Activated CD8-positive, alpha-beta memory T cell treated with anti-CD3 and anti-CD28 coated beads for 24 hours (primary cell): ENCODE measurements around the gene TEAD3.

Experiments
- DNase-seq: peaks from one replicate; pipeline ENCODE4 v3.0.0-alpha.2; 2020

Gene TEAD3

DNA sequence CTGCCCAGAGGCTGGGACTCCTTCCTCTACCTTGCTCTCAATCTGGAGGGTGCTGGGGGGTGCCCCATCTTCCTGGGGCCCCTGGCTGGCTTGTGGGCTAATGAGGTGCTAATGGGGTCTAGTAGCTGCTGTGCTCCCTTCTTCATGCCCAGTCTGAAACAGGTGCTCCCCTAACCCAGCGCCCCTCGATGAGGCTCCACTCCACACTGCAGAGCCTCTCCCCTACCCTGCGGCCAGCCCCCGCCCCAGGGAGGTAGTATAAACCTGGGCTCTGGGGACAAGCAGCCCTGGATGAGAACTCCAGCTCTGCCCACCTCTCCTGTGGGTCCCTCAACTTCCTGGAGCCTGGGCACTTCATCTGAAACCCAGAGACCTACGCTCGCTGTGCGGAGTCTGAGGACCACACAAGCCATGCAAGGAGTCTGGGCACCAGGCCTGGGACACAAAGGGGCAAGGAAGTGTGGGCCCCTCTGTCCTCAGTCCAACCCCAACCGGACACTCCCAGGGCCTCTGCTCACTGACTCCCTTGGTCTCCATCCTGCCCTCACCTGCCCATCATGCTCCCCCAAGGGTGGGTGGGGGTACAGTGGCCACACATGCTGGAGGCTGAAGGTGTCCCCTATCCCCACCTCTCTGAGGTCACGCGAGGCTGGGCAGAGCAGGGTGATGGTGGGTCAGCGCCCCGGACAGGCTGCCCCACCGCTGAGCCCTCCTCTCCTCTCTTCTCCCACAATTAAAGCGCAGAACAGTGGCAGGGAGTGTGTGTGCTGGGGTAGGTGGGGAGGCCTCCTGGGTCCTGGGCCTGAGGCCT, 22.5 kb downstream of the TEAD3 start:
- peak; percentile 74 for DNase-seq

DNA sequence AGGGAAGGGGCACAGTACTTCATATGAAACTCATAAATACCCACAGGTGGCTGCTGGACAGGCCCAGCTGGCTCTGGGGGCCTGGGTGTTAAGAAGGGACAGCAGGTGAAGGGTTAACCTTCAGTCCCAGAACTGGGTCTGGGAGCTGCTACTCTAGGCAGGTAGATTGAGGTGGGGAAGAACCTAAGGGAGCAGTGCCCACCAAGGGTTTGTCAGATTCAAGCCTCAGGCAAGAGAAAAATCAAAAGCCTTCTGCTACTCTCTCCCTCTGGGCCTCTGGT, 23.1 kb downstream of the TEAD3 start:
- DNase-seq, result no peak

DNA sequence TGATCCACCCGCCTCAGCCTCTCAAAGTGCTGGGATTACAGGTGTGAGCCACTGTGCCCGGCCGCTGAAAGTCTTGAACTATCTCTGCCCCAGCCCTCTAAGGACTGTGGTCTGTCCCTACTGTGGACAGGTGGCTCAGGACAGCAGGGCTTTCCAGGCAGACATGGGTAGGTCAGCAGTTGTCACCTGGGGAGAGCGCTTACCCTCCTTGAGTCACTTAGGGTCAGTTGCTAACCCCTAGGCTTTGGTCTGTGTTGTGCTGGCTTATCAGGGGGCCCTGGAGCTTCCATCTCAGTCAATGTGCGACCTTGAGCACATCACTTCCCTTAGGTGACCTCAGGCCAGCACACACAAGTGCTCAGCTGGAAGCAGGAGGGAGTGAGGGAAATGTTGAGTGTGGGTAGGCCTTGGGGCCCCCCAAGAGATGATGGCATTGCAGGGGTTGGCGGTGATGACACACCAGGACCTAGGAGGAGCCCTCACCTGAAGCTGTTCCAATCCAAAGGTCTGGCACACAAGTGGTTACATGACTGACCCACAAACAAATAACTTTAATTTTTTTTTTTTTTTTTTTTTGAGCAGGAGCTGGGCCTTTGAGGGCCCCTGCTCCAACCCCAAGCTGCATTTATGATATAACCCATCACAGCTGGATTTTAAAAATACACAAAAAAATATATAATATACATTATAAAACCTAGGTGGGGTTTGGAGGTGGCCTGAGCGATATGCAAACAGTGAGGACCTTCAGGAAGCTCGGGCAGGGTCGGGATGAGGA, 23.6 kb downstream of the TEAD3 start:
- peak; percentile 73 for DNase-seq

DNA sequence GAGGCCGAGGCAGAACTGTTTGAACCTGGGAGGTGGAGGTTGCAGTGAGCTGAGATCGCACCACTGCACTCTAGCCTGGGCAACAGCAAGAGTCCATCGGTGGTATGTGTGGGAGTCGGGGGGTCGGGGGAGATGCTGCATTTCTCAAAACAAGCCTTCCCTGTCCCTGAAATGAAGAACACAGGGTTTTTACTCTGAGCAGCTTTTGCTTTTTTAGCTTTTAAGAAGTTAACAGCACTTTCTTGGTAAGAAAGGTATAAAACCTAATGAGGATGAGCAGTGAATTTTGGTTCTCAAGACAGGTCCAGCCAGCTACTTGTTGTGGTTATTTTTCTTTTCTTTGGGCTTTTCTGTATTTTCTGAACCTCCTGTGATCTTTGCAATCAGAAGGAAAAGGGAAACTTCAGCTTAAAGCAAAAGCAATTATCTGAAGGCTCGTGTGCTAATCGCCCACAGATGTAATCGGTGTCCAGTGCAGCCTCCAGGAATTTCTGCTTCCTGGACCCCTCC, 25.0 kb downstream of the TEAD3 start:
- DNase-seq, result no peak

DNA sequence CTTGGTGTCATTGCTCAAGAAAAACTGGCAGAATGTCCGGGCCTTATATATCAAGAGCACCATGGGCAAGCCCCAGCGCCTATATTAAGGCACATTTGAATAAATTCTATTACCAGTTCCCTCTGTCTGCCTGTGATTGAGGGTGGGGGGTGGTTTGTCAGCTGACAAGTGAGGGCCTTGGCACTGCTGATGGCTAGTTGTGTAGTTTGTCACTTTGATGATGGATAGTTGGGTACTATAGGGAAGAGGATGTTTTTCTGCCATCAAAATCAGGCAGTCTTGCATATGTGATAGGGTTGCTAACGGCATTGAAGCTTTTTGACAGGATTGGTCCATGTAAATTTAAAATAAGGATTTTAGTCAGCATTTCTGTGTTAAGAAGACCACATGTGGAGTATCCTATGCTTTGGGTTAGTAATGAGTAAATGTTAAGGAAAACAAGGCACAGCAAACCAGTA, 26.2 kb downstream of the TEAD3 start:
- DNase-seq, result no peak

DNA sequence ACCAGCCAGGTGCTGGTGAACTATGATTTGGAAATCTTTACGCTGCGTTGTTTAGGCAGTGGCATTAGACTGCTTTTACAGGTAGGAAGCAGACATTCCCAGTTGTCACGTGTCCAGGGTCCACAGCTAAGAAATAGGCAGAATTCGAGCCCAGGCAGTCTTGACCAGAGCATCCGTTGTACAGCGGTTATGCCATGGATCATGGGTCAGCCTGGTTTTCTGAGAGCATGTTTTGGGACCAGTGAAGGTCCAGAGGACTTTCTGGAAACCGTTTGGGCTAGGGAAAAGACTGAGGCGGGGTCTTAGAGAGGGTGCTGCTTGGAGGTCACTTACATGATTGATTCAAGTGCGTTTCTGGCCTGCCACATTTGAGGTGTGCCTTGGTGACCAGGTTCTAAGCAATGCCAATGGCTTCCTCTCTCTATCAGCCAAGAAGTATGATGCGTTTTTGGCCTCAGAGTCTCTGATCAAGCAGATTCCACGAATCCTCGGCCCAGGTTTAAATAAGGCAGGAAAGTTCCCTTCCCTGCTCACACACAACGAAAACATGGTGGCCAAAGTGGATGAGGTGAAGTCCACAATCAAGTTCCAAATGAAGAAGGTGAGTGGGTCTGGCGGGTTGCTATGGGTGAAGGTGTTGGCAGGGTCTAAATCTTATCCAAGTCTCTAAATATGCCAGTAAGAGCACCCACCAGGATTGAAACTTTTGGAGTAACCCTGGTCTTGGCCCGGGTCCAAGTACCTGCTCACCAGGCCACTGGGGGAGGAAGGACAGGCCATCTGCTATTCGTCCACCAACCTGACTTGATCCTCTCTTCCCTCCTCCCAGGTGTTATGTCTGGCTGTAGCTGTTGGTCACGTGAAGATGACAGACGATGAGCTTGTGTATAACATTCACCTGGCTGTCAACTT, 26.9 kb downstream of the TEAD3 start:
- peak; percentile 75 for DNase-seq

DNA sequence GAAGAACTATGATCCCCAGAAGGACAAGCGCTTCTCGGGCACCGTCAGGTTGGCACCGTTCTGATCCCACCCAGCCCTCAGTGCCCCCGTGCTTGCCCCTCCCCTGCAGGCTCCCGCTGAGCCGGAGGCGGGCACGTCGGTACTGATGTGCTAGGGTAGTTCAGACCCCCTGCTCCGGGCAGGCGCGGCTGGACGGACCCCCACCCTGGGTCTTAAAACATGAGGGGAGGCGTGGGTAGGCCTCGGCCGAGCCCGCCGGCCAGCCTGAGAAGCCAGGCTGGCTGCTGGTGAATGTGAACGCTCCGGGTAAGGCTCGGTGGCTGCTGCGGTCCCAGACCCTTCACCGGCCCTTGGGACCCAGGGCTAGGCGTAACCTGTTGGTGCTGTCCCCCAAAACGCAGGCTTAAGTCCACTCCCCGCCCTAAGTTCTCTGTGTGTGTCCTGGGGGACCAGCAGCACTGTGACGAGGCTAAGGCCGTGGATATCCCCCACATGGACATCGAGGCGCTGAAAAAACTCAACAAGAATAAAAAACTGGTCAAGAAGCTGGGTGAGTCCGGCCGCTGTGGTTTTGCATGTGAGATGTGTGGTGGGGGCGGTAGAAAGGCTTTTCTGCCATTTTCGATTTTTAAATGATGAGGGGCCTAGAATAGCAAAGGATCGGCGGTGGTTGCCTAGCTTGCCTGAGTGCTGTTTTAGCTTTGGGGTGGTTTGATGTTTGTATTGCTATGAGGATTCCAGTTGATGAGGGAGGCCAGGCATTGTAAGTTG, 27.7 kb downstream of the TEAD3 start:
- no peak for DNase-seq

DNA sequence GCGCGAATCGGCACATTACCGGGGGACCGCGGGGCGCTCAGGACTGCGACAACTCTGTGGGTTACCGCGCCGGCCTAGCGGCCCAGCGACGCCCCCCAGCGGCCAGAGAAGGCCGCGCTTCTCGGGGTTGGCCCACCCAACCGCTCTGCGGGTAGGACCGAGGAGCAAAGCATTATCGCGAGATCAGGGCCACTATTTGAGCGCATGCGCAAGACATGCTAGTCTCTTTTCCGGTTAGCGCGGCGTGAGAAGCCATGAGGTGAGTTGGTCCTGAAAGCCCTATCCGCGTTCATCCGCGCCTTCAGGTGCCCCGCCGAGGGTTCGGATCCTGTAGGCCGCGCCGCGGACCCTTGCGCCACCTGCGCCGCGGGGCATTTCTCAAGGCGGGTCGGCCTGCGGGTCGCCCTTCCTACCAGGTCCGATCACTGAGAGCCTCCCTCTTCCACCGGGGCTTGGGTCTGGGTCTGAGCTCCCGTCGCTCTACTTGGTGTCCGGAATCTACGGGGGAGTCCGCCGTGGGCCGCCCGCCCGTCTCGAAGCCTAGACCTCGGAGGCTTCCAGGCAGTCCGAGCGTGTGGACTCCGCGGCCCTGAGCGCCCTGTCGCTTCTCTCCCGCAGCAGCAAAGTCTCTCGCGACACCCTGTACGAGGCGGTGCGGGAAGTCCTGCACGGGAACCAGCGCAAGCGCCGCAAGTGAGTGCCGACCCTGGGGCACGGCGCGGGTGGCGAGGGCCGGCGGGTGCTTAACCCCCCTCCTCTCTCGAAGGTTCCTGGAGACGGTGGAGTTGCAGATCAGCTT, 28.5 kb downstream of the TEAD3 start, which contains the start of gene RPL10A:
Gene RPL10A, plus strand, starts transcription at position 221 of the 799 bp plus-strand sequence. Its CDS starts 34 bp downstream, at position 255.
- peak; percentile 97 for DNase-seq

DNA sequence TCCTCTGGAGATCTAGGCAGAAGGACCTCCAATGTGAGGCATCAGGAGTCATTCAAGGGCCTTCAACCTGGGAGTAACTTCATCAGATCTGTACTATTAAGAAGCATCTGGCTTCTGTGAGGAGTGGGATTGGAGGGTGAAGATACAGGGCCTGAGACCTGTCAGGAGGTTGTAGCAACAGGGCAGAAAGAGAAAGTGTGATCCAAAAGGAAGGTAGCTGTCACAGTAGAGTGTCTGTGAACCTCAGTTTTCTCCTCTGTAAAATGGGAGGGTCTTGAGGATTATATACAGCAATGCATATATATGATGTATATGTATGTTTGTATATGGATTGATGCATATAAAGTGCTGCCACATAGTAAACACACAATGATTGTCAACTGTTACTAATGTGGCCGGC, 31.2 kb downstream of the TEAD3 start:
- no peak for DNase-seq

DNA sequence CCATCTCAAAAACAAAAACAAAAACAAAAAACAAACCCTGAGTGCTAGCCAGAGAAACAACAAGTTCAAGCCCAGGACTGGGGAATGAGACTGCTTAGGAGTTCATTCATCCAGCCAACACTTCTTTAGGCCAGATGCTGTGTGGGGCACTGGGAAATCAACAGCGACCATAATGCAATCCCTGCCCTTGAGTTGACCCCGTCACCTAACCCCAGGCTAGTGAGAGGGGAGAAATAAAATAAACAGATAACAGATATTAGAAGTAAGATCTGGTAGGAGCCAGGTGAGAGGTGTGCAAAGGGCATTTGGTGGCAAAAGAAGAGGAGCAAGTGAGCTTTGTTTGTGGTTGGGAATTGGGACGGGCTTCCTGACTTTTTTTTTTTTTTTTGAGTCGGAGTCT, 33.6 kb downstream of the TEAD3 start:
- no peak for DNase-seq

DNA sequence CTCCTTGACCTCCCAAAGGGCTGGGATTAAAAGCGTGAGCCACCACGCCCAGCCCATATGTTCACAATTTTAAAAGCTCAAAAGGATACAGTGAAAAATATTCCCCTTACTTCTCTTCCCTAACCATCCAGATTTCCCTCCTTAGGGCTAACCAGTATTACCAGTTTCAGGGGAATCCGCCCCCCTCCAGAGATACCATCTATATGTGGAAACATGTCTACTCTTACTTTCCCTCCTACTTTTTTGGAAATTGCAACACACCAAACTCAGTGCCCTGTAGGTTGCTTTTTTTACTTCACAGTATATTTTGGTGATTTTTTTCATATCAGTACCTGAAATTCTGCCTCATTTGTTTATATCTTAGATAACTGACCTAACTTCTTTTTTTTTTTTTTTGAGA, 35.6 kb downstream of the TEAD3 start:
- DNase-seq, result no peak

DNA sequence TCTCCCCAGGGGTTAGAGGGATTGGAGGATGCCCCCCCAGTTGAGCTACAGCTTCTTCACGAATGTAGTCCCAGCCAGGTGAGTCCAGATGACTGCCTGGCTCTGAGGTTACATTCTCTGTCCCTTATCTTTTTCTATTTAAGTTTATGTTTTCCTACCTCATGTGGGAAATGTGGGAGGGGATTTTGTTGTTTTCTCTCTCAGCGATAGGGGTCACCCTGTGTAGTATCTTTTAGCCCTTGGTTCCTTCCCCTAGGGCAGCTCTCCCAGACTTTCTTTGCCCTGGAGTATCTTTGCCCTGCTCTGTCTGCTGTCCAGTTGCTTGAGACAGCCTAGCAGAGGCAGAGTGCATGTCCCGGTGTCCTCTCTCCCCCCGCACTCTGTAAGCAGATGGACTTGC, 39.0 kb downstream of the TEAD3 start:
- no peak for DNase-seq

DNA sequence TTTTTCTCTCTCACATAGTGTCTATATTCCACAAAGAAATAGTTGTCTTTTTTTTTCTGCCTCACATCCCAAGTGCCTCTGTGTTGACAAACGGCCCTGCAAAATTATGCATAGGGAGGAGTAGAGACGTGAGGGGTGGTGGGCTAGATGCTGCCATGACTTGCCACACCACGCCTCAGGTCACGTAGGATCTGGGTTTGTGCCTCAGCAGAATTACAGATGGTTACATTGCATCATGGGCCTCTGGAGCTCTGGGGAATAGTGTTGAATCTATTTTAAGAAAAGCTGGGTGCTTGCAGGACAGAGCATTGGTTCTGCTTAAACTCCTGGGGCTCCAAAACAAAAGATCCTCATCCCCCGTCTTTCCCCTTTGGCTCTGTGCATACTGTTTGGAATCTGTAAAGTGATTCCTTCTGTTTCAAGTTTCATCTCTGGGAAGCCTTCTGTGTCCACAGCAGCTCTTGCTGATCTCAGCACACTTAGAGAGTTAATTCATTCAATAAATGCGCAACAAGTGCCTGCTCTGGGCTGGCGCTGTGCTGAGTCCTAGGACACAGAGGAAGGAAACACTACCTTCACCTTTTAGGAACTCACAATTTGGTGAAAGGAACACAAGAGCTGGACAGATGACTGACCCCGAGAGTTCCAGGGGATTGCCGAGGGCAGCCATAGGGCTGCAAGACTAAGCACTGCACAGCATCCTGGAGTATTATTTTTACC, 42.3 kb downstream of the TEAD3 start:
- DNase-seq, result no peak

DNA sequence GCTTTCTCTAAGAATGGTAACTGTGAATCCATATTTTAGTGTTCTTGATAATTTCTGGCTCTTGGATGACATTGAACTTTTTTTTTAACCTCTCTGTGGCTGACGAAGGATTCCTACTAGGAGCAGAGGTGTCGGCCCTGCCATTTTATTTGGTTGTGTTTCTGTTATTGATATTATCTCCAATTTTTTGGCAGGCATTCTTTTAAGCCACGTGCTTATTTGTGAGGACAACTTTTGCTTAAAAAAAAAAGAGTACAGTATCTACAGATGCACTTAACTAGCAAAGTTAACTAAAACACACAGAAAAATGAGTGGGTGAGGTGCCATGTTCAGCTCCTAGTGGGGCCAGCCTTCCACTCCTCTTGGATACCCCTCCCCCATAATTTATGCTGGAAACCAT, 43.6 kb downstream of the TEAD3 start:
- DNase-seq, result no peak

DNA sequence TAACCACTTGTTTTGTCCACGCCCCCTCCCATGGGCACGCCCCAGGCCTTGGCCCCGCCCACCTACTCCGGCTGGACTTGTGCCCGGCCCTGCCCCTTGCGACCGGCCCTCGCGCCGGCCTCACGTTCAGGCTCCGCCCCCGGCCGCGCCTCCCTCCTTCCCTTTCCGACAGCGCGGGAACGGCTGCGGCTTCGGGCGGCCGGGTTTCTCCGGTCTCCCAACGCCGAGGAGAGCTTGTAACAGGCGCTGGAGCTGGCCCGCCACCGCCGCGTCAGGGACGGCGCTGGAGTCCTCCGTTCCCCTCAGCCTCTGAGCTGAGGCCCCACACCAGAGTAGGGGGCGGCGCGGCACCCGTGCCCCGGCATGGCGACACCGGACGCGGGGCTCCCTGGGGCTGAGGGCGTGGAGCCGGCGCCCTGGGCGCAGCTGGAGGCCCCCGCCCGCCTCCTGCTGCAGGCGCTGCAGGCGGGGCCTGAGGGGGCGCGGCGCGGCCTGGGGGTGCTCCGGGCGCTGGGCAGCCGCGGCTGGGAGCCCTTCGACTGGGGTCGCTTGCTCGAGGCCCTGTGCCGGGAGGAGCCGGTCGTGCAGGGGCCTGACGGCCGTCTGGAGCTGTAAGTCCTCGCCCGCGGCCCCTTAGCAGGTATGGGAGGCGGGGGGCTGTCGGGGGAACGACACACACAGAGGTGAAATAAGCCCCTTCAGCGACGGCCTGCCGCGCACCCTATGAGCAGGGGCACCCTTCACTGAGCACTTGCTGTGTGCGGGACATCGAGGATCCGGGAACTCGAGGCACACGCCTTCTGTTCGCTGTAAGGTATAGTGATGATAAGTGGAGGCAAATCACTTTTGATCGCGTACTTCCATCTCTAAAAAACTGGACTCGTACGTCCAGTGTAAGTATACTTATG, 44.4 kb downstream of the TEAD3 start, which contains the start of gene FANCE:
Gene FANCE, plus strand, starts transcription at position 156 of the 908 bp plus-strand sequence. Its CDS starts 208 bp downstream, at position 364.
- DNase-seq, result peak; percentile 99

DNA sequence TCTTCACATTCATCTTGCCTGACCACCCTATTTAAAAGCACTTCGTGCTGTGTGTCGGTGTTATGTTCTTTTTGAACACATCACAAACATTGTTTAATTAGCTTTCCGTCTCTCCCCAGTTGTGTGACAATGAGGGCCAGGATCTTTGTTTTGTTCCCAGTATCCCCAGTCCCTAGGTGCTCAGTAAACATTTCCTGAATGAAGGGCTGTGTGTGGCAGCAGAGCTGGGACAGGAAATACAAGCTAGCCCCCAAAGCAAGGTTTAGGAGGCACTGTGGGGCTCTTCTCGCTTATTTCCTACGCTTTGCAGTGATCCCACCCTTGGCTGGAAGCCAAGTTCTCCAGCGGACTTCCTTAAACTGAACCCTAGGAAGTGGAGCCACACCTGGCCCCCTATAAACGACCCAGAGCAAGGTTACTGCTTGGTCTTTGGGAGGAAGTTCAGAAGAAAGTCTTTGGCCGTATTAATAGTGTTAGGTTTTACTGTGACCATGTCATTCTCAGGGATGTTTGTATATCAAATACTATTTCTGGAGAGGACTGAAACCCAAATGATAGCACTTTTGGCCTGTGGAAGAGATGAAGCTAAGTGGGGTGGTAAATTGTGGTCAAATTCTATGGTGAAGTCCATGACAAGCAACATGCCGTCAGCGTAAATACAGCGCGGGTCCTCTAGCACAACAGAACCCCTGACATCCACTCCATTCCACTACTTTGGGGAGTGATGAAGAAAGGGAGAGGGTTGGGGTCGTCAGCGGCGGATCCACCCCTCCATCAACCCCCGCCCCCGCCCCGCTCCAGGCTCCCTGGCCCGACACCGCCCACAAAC, 45.3 kb downstream of the TEAD3 start:
- no peak for DNase-seq

DNA sequence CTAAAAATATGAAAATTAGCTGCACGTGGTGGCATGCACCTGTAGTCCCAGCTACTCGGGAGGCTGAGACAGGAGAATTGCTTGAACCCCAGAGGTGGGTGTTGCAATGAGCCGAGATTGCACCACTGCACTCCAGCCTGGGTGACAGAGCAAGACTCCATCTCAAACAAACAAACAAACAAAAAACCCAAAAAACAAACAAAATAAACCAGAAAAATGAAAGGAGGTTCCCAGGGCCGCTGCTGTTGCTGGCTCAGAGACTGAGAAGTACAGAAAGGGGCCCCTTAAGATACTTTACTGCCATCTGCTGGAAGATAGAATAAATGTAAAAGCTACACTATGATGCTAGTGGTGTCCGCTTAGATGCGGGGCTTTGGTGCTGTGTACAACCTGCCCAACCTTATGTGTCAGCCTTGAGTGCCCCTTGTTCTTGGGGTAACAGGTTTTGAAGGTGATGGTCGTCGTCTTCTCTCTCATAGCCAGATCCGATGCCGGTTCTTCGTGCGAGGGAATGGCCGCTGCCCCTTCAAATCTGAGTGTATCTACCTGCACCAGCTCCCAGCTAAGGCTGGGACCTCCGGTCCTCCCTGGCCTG, 47.5 kb downstream of the TEAD3 start:
- DNase-seq, result peak; percentile 74

DNA sequence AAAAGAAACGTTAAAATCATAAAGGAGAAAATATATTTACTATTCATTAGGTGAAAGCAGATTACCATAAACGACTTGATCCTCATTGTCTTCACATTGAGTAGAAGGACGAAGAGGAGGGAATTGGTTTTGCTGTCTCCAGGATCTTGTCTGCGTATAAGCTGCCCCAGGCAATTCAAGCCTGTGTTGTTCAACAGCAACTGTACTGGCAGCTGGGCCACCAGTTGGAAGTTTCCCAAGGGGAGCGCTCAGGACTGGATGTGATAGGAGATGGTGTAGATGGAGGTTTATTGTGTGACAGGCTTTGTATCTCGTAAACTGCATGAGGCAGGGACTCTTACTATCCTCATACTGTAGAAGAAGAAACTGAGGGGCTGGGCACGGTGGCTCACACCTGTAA, 48.7 kb downstream of the TEAD3 start:
- no peak for DNase-seq
